HEK293 (cell line): ENCODE results near the gene NKD2.

Experiments
- CTCF ChIA-PET: fragments of 350-600 bp; formaldehyde crosslinking; extraction: SDS; loops from one replicate; lab custom pipeline; 2021; ENCODE audit warnings: antibody characterized with exemption; lab: Yijun Ruan, JAX
- POLR2A ChIA-PET: fragments of 300-600 bp; formaldehyde crosslinking; extraction: SDS; loops from one replicate; lab custom pipeline; 2020; ENCODE audit warnings: antibody characterized with exemption, inconsistent platforms; lab: Yijun Ruan, JAX
- H3K27ac ChIP-seq: fragments of 200-500 bp; sonication (Bioruptor generic); 2 replicates; pipeline ENCODE4 v1.5.1; 2014; ENCODE audit warnings: low read depth, low read length, control low read depth, inconsistent platforms; ENCODE audit errors: extremely low read depth
- H3K36me3 ChIP-seq, 2 experiments: fragments of 200-500 bp in 1 of 2; sonication (Bioruptor generic) in 1 of 2; 1 replicate in 1 of 2; 2 replicates in 1 of 2; pipeline ENCODE4 v1.5.1; 2014 to 2017; ENCODE audit warnings: inconsistent platforms in 2 of 2, low read length in 2 of 2; ENCODE audit not compliant: control insufficient read depth in 2 of 2, insufficient read depth in 1 of 2
- H3K4me1 ChIP-seq: fragments of 200-500 bp; sonication (Bioruptor generic); 2 replicates; pipeline ENCODE4 v1.5.1; 2014; ENCODE audit warnings: mild to moderate bottlenecking, low read length, inconsistent platforms; ENCODE audit not compliant: control insufficient read depth, insufficient read depth
- H3K4me3 ChIP-seq: 2 replicates; pipeline ENCODE4 v1.5.1; 2011; ENCODE audit warnings: low read depth, mild to moderate bottlenecking, control low read depth, low read length, moderate library complexity
- H3K9me3 ChIP-seq: fragments of 200-500 bp; sonication (Bioruptor generic); 2 replicates; pipeline ENCODE4 v1.5.1; 2014; ENCODE audit warnings: low read depth, low read length, inconsistent platforms; ENCODE audit not compliant: control insufficient read depth, insufficient read depth
- EGR2 ChIP-seq: fragments of 450-650 bp; formaldehyde crosslinking; IDR thresholded peaks from 2 replicates; pipeline ENCODE4 v1.5.1; 2016; ENCODE audit warnings: low read depth, missing biosample characterization, missing genetic modification characterization
- GLIS2 ChIP-seq: fragments of 450-650 bp; formaldehyde crosslinking; IDR thresholded peaks from 2 replicates; pipeline ENCODE4 v1.5.1; 2016; ENCODE audit warnings: missing biosample characterization, missing genetic modification characterization
- KLF16 ChIP-seq: fragments of 450-650 bp; formaldehyde crosslinking; IDR thresholded peaks from 2 replicates; pipeline ENCODE4 v1.5.1; 2017; ENCODE audit warnings: missing biosample characterization, missing genetic modification characterization
- SP7 ChIP-seq: fragments of 450-650 bp; formaldehyde crosslinking; IDR thresholded peaks from 2 replicates; pipeline ENCODE4 v1.5.1; 2016; ENCODE audit warnings: missing biosample characterization, missing genetic modification characterization
- ZBTB17 ChIP-seq: fragments of 450-650 bp; formaldehyde crosslinking; IDR thresholded peaks from 2 replicates; pipeline ENCODE4 v1.5.1; 2016; ENCODE audit warnings: missing biosample characterization, missing genetic modification characterization
- ZFHX2 ChIP-seq: fragments of 450-650 bp; formaldehyde crosslinking; conservative IDR thresholded peaks from 2 replicates; pipeline ENCODE4 v1.5.1; 2016; ENCODE audit warnings: missing biosample characterization, missing genetic modification characterization
- ZIC2 ChIP-seq: fragments of 450-650 bp; formaldehyde crosslinking; IDR thresholded peaks from 2 replicates; pipeline ENCODE4 v1.5.1; 2016; ENCODE audit warnings: missing biosample characterization, missing genetic modification characterization
- ZNF132 ChIP-seq: fragments of 450-650 bp; formaldehyde crosslinking; IDR thresholded peaks from 2 replicates; pipeline ENCODE4 v1.5.1; 2017; ENCODE audit warnings: missing biosample characterization, missing genetic modification characterization, borderline replicate concordance
- ZNF335 ChIP-seq: fragments of 450-650 bp; formaldehyde crosslinking; conservative IDR thresholded peaks from 2 replicates; pipeline ENCODE4 v1.5.1; 2016; ENCODE audit warnings: missing biosample characterization, missing genetic modification characterization
- ZNF624 ChIP-seq: fragments of 450-650 bp; formaldehyde crosslinking; IDR thresholded peaks from 2 replicates; pipeline ENCODE4 v1.5.1; 2017; ENCODE audit warnings: missing biosample characterization, missing genetic modification characterization
- ZNF629 ChIP-seq: fragments of 450-650 bp; formaldehyde crosslinking; IDR thresholded peaks from 2 replicates; pipeline ENCODE4 v1.5.1; 2017; ENCODE audit warnings: missing biosample characterization, missing genetic modification characterization
- TF ChIP-seq, protein P1 (sequence below): fragments of 450-650 bp; formaldehyde crosslinking; IDR thresholded peaks from 2 replicates; pipeline ENCODE4 v1.5.1; 2016; ENCODE audit warnings: missing biosample characterization, missing genetic modification characterization
- TF ChIP-seq, protein P2 (sequence below): fragments of 450-650 bp; formaldehyde crosslinking; IDR thresholded peaks from 2 replicates; pipeline ENCODE4 v1.5.1; 2017; ENCODE audit warnings: missing biosample characterization, missing genetic modification characterization
- TF ChIP-seq, protein P3 (sequence below): fragments of 450-650 bp; formaldehyde crosslinking; IDR thresholded peaks from 2 replicates; pipeline ENCODE4 v1.5.1; 2016; ENCODE audit warnings: missing biosample characterization, missing genetic modification characterization
- TF ChIP-seq, protein P4 (sequence below): fragments of 450-650 bp; formaldehyde crosslinking; IDR thresholded peaks from 2 replicates; pipeline ENCODE4 v1.5.1; 2016; ENCODE audit warnings: missing biosample characterization, missing genetic modification characterization
- TF ChIP-seq, protein P5 (sequence below): fragments of 450-650 bp; formaldehyde crosslinking; IDR thresholded peaks from 2 replicates; pipeline ENCODE4 v1.5.1; 2016; ENCODE audit warnings: missing biosample characterization, missing genetic modification characterization
- TF ChIP-seq, protein P6 (sequence below): fragments of 450-650 bp; formaldehyde crosslinking; IDR thresholded peaks from 2 replicates; pipeline ENCODE4 v1.5.1; 2016; ENCODE audit warnings: missing biosample characterization, missing genetic modification characterization

The NKD2 gene

DNA sequence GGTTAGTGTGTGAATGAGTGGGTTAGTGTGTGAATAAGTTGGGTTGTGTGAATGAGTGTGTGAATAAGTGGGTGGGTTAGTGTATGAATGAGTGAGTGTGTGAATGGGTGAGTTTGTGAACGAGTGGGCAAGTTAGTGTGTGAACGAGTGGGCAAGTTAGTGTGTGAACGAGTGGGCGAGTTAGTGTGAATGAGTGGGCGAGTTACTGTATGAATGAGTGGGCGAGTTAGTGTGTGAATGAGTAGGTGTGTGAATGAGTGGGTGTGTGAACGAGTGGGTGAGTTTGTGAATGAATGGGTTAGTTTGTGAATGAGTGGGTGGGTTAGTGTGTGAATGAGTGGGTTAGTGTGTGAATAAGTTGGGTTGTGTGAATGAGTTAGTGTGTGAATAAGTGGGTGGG lies 34.7 kb downstream of the NKD2 start:
- ChIA-PET CTCF (no interaction called here), POLR2A (no interaction called here)
- Histone ChIP-seq H3K4me1 (no peaks in the 10 kb centered on the region), H3K27ac (no peak overlapping the region), H3K9me3 (no peaks in the 10 kb centered on the region), H3K4me3 (no peak overlapping the region)
- peak; percentile 71 for TF ChIP-seq ZFHX2 (tag by site-specific recombination)
- TF ChIP-seq EGR2 (tag by site-specific recombination) = peak; percentile 75; the same call in 1 of the 2 replicates
- TF ChIP-seq ZNF629 (tag by site-specific recombination) = no peak
- TF ChIP-seq, all 188 proteins: peak for 2
- H3K36me3 ChIP-seq = peaks cover 0 to 3% of the 10 kb centered on the region in 2 experiments; a peak in 1 of 3 replicates

DNA sequence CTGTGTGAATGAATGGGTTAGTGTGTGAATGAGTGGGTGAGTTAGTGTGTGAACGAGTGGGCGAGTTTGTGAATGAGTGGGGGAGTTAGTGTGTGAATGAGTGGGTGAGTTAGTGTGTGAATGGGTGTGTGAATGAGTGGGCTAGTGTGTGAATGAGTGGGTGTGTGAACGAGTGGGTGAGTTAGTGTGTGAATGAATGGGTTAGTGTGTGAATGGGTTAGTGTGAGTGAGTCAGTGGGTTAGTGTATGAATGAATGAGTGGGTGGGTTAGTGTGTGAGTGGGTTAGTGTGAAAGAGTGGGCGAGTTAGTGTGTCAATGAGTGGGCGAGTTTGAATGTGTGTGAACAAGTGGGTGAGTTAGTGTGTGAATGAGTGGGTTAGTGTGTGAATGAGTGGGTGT lies 35.5 kb downstream of the NKD2 start:
- CTCF ChIA-PET = no interaction called here
- H3K4me1 ChIP-seq = no peaks in the 10 kb centered on the region
- H3K4me3 ChIP-seq = no peak overlapping the region
- TF ChIP-seq, protein P1, sequence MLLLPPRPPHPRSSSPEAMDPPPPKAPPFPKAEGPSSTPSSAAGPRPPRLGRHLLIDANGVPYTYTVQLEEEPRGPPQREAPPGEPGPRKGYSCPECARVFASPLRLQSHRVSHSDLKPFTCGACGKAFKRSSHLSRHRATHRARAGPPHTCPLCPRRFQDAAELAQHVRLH (tag by site-specific recombination) = no peak
- TF ChIP-seq ZNF132 (tag by site-specific recombination) (no peak), EGR2 (tag by site-specific recombination) (peak; percentile 93), KLF16 (no peak), GLIS2 (tag by site-specific recombination) (no peak), ZNF624 (tag by site-specific recombination) (no peak), ZIC2 (no peak), ZBTB17 (tag by site-specific recombination) (no peak), SP7 (tag by site-specific recombination) (no peak), ZFHX2 (tag by site-specific recombination) (peak; percentile 95), ZNF335 (tag by site-specific recombination) (no peak), ZNF629 (tag by site-specific recombination) (no peak)
- TF ChIP-seq, protein P2, sequence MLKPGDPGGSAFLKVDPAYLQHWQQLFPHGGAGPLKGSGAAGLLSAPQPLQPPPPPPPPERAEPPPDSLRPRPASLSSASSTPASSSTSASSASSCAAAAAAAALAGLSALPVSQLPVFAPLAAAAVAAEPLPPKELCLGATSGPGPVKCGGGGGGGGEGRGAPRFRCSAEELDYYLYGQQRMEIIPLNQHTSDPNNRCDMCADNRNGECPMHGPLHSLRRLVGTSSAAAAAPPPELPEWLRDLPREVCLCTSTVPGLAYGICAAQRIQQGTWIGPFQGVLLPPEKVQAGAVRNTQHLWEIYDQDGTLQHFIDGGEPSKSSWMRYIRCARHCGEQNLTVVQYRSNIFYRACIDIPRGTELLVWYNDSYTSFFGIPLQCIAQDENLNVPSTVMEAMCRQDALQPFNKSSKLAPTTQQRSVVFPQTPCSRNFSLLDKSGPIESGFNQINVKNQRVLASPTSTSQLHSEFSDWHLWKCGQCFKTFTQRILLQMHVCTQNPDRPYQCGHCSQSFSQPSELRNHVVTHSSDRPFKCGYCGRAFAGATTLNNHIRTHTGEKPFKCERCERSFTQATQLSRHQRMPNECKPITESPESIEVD (tag by site-specific recombination) = no peak
- TF ChIP-seq, protein P3, sequence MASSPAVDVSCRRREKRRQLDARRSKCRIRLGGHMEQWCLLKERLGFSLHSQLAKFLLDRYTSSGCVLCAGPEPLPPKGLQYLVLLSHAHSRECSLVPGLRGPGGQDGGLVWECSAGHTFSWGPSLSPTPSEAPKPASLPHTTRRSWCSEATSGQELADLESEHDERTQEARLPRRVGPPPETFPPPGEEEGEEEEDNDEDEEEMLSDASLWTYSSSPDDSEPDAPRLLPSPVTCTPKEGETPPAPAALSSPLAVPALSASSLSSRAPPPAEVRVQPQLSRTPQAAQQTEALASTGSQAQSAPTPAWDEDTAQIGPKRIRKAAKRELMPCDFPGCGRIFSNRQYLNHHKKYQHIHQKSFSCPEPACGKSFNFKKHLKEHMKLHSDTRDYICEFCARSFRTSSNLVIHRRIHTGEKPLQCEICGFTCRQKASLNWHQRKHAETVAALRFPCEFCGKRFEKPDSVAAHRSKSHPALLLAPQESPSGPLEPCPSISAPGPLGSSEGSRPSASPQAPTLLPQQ (tag by site-specific recombination) = no peak
- TF ChIP-seq, protein P4, sequence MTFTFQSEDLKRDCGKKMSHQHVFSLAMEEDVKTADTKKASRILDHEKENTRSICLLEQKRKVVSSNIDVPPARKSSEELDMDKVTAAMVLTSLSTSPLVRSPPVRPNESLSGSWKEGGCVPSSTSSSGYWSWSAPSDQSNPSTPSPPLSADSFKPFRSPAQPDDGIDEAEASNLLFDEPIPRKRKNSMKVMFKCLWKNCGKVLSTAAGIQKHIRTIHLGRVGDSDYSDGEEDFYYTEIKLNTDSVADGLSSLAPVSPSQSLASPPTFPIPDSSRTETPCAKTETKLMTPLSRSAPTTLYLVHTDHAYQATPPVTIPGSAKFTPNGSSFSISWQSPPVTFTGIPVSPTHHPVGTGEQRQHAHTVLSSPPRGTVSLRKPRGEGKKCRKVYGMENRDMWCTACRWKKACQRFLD = no peak
- TF ChIP-seq, protein P5, sequence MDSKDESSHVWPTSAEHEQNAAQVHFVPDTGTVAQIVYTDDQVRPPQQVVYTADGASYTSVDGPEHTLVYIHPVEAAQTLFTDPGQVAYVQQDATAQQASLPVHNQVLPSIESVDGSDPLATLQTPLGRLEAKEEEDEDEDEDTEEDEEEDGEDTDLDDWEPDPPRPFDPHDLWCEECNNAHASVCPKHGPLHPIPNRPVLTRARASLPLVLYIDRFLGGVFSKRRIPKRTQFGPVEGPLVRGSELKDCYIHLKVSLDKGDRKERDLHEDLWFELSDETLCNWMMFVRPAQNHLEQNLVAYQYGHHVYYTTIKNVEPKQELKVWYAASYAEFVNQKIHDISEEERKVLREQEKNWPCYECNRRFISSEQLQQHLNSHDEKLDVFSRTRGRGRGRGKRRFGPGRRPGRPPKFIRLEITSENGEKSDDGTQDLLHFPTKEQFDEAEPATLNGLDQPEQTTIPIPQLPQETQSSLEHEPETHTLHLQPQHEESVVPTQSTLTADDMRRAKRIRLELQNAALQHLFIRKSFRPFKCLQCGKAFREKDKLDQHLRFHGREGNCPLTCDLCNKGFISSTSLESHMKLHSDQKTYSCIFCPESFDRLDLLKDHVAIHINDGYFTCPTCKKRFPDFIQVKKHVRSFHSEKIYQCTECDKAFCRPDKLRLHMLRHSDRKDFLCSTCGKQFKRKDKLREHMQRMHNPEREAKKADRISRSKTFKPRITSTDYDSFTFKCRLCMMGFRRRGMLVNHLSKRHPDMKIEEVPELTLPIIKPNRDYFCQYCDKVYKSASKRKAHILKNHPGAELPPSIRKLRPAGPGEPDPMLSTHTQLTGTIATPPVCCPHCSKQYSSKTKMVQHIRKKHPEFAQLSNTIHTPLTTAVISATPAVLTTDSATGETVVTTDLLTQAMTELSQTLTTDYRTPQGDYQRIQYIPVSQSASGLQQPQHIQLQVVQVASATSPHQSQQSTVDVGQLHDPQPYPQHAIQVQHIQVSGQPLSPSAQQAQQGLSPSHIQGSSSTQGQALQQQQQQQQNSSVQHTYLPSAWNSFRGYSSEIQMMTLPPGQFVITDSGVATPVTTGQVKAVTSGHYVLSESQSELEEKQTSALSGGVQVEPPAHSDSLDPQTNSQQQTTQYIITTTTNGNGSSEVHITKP (tag by site-specific recombination) = no peak
- TF ChIP-seq, protein P6, sequence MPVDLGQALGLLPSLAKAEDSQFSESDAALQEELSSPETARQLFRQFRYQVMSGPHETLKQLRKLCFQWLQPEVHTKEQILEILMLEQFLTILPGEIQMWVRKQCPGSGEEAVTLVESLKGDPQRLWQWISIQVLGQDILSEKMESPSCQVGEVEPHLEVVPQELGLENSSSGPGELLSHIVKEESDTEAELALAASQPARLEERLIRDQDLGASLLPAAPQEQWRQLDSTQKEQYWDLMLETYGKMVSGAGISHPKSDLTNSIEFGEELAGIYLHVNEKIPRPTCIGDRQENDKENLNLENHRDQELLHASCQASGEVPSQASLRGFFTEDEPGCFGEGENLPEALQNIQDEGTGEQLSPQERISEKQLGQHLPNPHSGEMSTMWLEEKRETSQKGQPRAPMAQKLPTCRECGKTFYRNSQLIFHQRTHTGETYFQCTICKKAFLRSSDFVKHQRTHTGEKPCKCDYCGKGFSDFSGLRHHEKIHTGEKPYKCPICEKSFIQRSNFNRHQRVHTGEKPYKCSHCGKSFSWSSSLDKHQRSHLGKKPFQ (tag by site-specific recombination) = peak; percentile 21; the same call in 1 of the 2 replicates
- H3K36me3 ChIP-seq = no peaks in the 10 kb centered on the region
- H3K27ac ChIP-seq = no peak overlapping the region
- POLR2A ChIA-PET = no interaction called here
- no peaks in the 10 kb centered on the region for H3K9me3 ChIP-seq
